ENCODE results near the gene SREBF2.

Gene SREBF2

DNA sequence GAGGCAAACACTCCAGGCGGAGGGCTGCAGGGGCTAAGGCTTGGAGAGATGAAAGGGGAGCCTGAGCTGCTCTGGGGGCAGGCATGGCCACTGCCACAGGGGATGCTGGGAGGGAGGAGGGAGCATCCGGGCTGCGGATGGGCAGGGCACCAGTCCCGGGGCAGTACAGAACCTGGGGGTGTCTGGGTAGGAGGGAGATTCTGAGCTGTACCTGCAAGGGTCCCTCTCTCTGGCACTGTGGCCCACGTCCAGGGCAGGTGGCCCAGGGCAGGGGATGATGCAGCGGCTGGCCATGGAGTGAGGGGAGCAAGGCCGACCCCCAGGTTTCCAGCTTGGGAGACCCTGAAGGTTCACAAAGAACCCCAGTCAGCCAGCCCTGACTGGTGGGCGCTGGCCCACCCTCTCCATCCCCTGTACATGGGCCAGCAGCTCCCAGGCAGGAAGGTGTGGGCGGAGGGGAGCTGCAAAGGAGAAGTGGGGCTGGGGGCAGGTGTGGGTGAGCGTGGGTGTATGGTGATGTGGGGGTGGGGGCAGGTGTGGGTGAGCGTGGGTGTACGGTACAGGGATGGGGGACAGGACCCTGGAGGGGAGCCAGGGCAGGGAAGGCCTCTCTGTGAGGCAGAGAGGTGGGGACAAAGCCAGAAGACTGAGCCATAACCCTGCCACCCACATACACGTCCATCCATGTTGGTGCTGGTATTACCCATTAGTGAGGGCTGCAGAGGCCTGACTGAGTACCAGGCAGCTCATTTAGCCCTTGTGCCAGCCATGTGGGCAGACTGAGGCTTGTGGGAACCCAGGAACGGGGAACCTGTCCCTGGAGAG, 95.9 kb downstream of the SREBF2 start:
- Histone ChIP-seq H4K20me1 (ENCODE audit: insufficient read depth, low read length, poor library complexity, severe bottlenecking) (no peaks in the 10 kb centered on the region), H2AFZ (ENCODE audit: low read length) (no peak overlapping the region), H3K9ac (ENCODE audit: low read depth, low read length, poor library complexity, severe bottlenecking) (no peak overlapping the region), H3K27me3 (ENCODE audit: insufficient read depth, low read length, poor library complexity, severe bottlenecking) (no peaks in the 10 kb centered on the region), H3K4me2 (ENCODE audit: low read depth, low read length, poor library complexity, severe bottlenecking) (no peak overlapping the region), H3K9me2 (replicated peaks; ENCODE audit: low read depth, low read length) (no peaks in the 10 kb centered on the region), H3K9me3 (ENCODE audit: insufficient read depth, low read depth, low read length) (no peaks in the 10 kb centered on the region), H3F3A (ENCODE audit: low read depth) (no peaks in the 10 kb centered on the region), H3K4me3 (ENCODE audit: low read length, poor library complexity, severe bottlenecking) (no peak overlapping the region), H3K4me1 (ENCODE audit: insufficient read depth, low read length, poor library complexity, severe bottlenecking) (no peaks in the 10 kb centered on the region), H3K36me3 (ENCODE audit: insufficient read depth, low read length) (no peaks in the 10 kb centered on the region; the same call in 1 of the 2 replicates), H3K79me2 (ENCODE audit: insufficient read depth, low read length) (no peaks in the 10 kb centered on the region)
- TF ChIP-seq EZH2phosphoT487 (IDR thresholded peaks at IDR 0.05; ENCODE audit: borderline replicate concordance) (no peak), CTCF (conservative IDR thresholded peaks at IDR 0.05; ENCODE audit: low read length) (no peak)

GRCh38 chr22:41929418-41929810, 96.5 kb downstream of the SREBF2 start:
- Histone ChIP-seq H3K4me3 (ENCODE audit: low read length, poor library complexity, severe bottlenecking) (no peak overlapping the region), H3K9me2 (replicated peaks; ENCODE audit: low read depth, low read length) (no peaks in the 10 kb centered on the region), H3K27me3 (ENCODE audit: insufficient read depth, low read length, poor library complexity, severe bottlenecking) (no peaks in the 10 kb centered on the region), H3K4me1 (ENCODE audit: insufficient read depth, low read length, poor library complexity, severe bottlenecking) (no peaks in the 10 kb centered on the region), H3K4me2 (ENCODE audit: low read depth, low read length, poor library complexity, severe bottlenecking) (no peak overlapping the region), H4K20me1 (ENCODE audit: insufficient read depth, low read length, poor library complexity, severe bottlenecking) (no peaks in the 10 kb centered on the region), H3K9me3 (ENCODE audit: insufficient read depth, low read depth, low read length) (no peaks in the 10 kb centered on the region), H3K79me2 (ENCODE audit: insufficient read depth, low read length) (no peaks in the 10 kb centered on the region), H2AFZ (ENCODE audit: low read length) (no peak overlapping the region), H3K36me3 (ENCODE audit: insufficient read depth, low read length) (no peaks in the 10 kb centered on the region; the same call in 1 of the 2 replicates), H3F3A (ENCODE audit: low read depth) (no peaks in the 10 kb centered on the region), H3K9ac (ENCODE audit: low read depth, low read length, poor library complexity, severe bottlenecking) (no peak overlapping the region)
- no peak for TF ChIP-seq CTCF (conservative IDR thresholded peaks at IDR 0.05; ENCODE audit: low read length)
- no peak for TF ChIP-seq EZH2phosphoT487 (IDR thresholded peaks at IDR 0.05; ENCODE audit: borderline replicate concordance)

- Histone ChIP-seq H4K20me1 (ENCODE audit: insufficient read depth, low read length, poor library complexity, severe bottlenecking) (no peaks in the 10 kb centered on the region), H3K79me2 (ENCODE audit: insufficient read depth, low read length) (no peaks in the 10 kb centered on the region), H3K4me1 (ENCODE audit: insufficient read depth, low read length, poor library complexity, severe bottlenecking) (no peaks in the 10 kb centered on the region), H3K4me3 (ENCODE audit: low read length, poor library complexity, severe bottlenecking) (no peak overlapping the region), H3K4me2 (ENCODE audit: low read depth, low read length, poor library complexity, severe bottlenecking) (no peak overlapping the region), H3K9ac (ENCODE audit: low read depth, low read length, poor library complexity, severe bottlenecking) (no peak overlapping the region), H3K9me2 (replicated peaks; ENCODE audit: low read depth, low read length) (no peaks in the 10 kb centered on the region), H3K27me3 (ENCODE audit: insufficient read depth, low read length, poor library complexity, severe bottlenecking) (no peaks in the 10 kb centered on the region), H3K36me3 (ENCODE audit: insufficient read depth, low read length) (peaks cover under 1% of the 10 kb centered on the region; the same call in 1 of the 2 replicates), H2AFZ (ENCODE audit: low read length) (no peak overlapping the region), H3K9me3 (ENCODE audit: insufficient read depth, low read depth, low read length) (no peaks in the 10 kb centered on the region), H3F3A (ENCODE audit: low read depth) (no peaks in the 10 kb centered on the region)
- TF ChIP-seq CTCF (conservative IDR thresholded peaks at IDR 0.05; ENCODE audit: low read length) (no peak), EZH2phosphoT487 (IDR thresholded peaks at IDR 0.05; ENCODE audit: borderline replicate concordance) (no peak)
Observed at GRCh38 chr22:41931701-41932269, 98.9 kb downstream of the SREBF2 start.

All from Loucy (cell line).